CD4-positive, alpha-beta T cell (primary cell): ENCODE results near the gene BPIFB2. TPM values are rescaled to one million over a fixed set of nuclear protein-coding genes. Genes with fewer than 3 reads are reported as not detected.

Experiments used
- ATAC-seq: fragments of 200-7000 bp; cut with Tn5 transposase; one replicate; pipeline ENCODE4 v1.10.0; 2022; ENCODE audit warnings: mild to moderate bottlenecking; ENCODE audit not compliant: poor library complexity
- CTCF ChIA-PET: fragments of 350-600 bp; sonication (Branson Sonifier 250); formaldehyde crosslinking; loops from one replicate; lab custom pipeline; 2021; ENCODE audit warnings: antibody characterized with exemption, inconsistent platforms; lab: Charles Lee
- POLR2A ChIA-PET: fragments of 350-600 bp; sonication (Branson Sonifier 250); formaldehyde crosslinking; loops from one replicate; lab custom pipeline; 2021; ENCODE audit warnings: antibody characterized with exemption, inconsistent platforms; lab: Charles Lee
- DNase-seq, 14 experiments: peaks; one replicate each; pipeline ENCODE4 v3.0.0-alpha.2; 2013 to 2020; ENCODE audit warnings: mixed read lengths in 2 of 14
- H3K27ac ChIP-seq, 2 donors: one replicate each; pipeline versions ENCODE4 v1.5.1 to v1.7.0; 2013; ENCODE audit warnings: low read length in 2 of 2, low read depth in 1 of 2, mild to moderate bottlenecking in 1 of 2
- H3K27me3 ChIP-seq, 2 experiments: 1 replicate in 1 of 2; 2 replicates in 1 of 2; pipeline versions ENCODE4 v1.6.1 to v1.7.0; 2013; ENCODE audit warnings: low read length in 2 of 2, control low read depth in 1 of 2, mild to moderate bottlenecking in 1 of 2, moderate library complexity in 1 of 2; ENCODE audit not compliant: insufficient read depth in 2 of 2, control insufficient read depth in 1 of 2
- H3K36me3 ChIP-seq: one replicate; pipeline ENCODE4 v1.6.1; 2013; ENCODE audit warnings: low read length, control low read depth; ENCODE audit not compliant: insufficient read depth
- H3K4me1 ChIP-seq: one replicate; pipeline ENCODE4 v1.6.1; 2013; ENCODE audit warnings: low read length, control low read depth; ENCODE audit not compliant: insufficient read depth
- H3K4me3 ChIP-seq: one replicate; pipeline ENCODE4 v1.5.1; 2013; ENCODE audit warnings: mild to moderate bottlenecking, low read length, moderate library complexity
- H3K9me3 ChIP-seq, 2 experiments: 1 replicate in 1 of 2; 2 replicates in 1 of 2; pipeline versions ENCODE4 v1.6.1 to v1.7.0; 2013; ENCODE audit warnings: low read length in 2 of 2, mild to moderate bottlenecking in 2 of 2, control low read depth in 1 of 2, moderate library complexity in 1 of 2; ENCODE audit not compliant: control insufficient read depth in 1 of 2, insufficient read depth in 1 of 2
- H3K27ac Mint-ChIP-seq: one replicate; pipeline ENCODE4 v1.8.0; 2020; ENCODE audit warnings: mixed read lengths
- H3K27me3 Mint-ChIP-seq: one replicate; pipeline ENCODE4 v1.8.0; 2021; ENCODE audit warnings: mixed read lengths
- H3K36me3 Mint-ChIP-seq: one replicate; pipeline ENCODE4 v1.8.0; 2021; ENCODE audit warnings: low read depth, mixed read lengths
- H3K4me1 Mint-ChIP-seq: one replicate; pipeline ENCODE4 v1.8.0; 2021; ENCODE audit warnings: low read depth, mixed read lengths
- H3K4me3 Mint-ChIP-seq: one replicate; pipeline ENCODE4 v1.8.0; 2020; ENCODE audit warnings: mild to moderate bottlenecking, mixed read lengths
- H3K9me3 Mint-ChIP-seq: one replicate; pipeline ENCODE4 v1.8.0; 2020; ENCODE audit warnings: mixed read lengths
- CTCF ChIP-seq: fragments of 200-600 bp; IDR thresholded peaks from one replicate; pipeline ENCODE4 v1.8.0; 2022; ENCODE audit warnings: antibody characterized with exemption, mild to moderate bottlenecking
- intact Hi-C, 2 experiments: fragments of 100-400 bp; cut with DNase I in 1 of 2; cut with micrococcal nuclease in 1 of 2; formaldehyde crosslinking; loops; one replicate each; pipeline versions ENCODE4 v1.15.1 to v1.9.0; 2023 to 2025; cut with DNase I, micrococcal nuclease
- total RNA-seq, 174 experiments: library from RNA in 2 of 174; stranded (reverse) in 2 of 174; gene quantifications; one replicate each; pipeline ENCODE4 v1.2.3 and lab custom pipeline; 2021 to 2026

Gene BPIFB2
- total RNA-seq, 2 experiments from 2014 or later: not detected

- Histone ChIP-seq H3K36me3 (no peaks in the 10 kb centered on the region), H3K27me3 (no peaks in the 10 kb centered on the region), H3K4me3 (no peak overlapping the region), H3K27ac (no peak overlapping the region), H3K4me1 (peaks cover 6% of the 10 kb centered on the region), H3K9me3 (no peaks in the 10 kb centered on the region)
- Mint-ChIP-seq H3K36me3 (no peaks in the 10 kb centered on the region), H3K27ac (no peak overlapping the region), H3K4me3 (no peak overlapping the region), H3K27me3 (no peaks in the 10 kb centered on the region), H3K4me1 (peaks cover 15% of the 10 kb centered on the region), H3K9me3 (no peaks in the 10 kb centered on the region)
- TF ChIP-seq CTCF: no peak
- ChIA-PET CTCF (no interaction called here), POLR2A (no interaction called here)
- ATAC-seq (no peak), DNase-seq (no peak)
- intact Hi-C loops: no loop called here
Measured at GRCh38 chr20:33064572-33065287, 57.2 kb downstream of the BPIFB2 start.

GRCh38 chr20:33065785-33066184 is 58.3 kb downstream of the BPIFB2 start:
- Mint-ChIP-seq H3K9me3 (no peaks in the 10 kb centered on the region), H3K36me3 (no peaks in the 10 kb centered on the region), H3K4me1 (peaks cover 22% of the 10 kb centered on the region), H3K27ac (no peak overlapping the region), H3K4me3 (no peak overlapping the region), H3K27me3 (no peaks in the 10 kb centered on the region)
- H3K9me3 ChIP-seq: no peaks in the 10 kb centered on the region
- TF ChIP-seq CTCF: no peak
- no peak overlapping the region for H3K27ac ChIP-seq
- peaks cover 9% of the 10 kb centered on the region for H3K4me1 ChIP-seq
- CTCF ChIA-PET: no interaction called here
- DNase-seq (no peak), ATAC-seq (no peak)
- no peak overlapping the region for H3K4me3 ChIP-seq
- H3K36me3 ChIP-seq: no peaks in the 10 kb centered on the region
- POLR2A ChIA-PET: no interaction called here
- intact Hi-C loops: no loop called here
- no peaks in the 10 kb centered on the region for H3K27me3 ChIP-seq

GRCh38 chr20:33067806-33068205 is 60.3 kb downstream of the BPIFB2 start:
- no peaks in the 10 kb centered on the region for H3K27me3 ChIP-seq
- POLR2A ChIA-PET: no interaction called here
- Mint-ChIP-seq H3K9me3 (no peaks in the 10 kb centered on the region), H3K4me1 (peaks cover 22% of the 10 kb centered on the region), H3K27ac (no peak overlapping the region), H3K36me3 (no peaks in the 10 kb centered on the region), H3K27me3 (no peaks in the 10 kb centered on the region), H3K4me3 (no peak overlapping the region)
- no peak for TF ChIP-seq CTCF
- DNase-seq: no peak
- no peak overlapping the region for H3K4me3 ChIP-seq
- H3K27ac ChIP-seq: no peak overlapping the region
- intact Hi-C loops: no loop called here
- H3K9me3 ChIP-seq: no peaks in the 10 kb centered on the region
- ATAC-seq: no peak
- H3K4me1 ChIP-seq: peaks cover 9% of the 10 kb centered on the region
- no peaks in the 10 kb centered on the region for H3K36me3 ChIP-seq
- CTCF ChIA-PET: no interaction called here
